SH-SY5Y (cell line): ENCODE measurements around the gene RAD51B.

Source experiments
- GATA2 ChIP-seq: IDR thresholded peaks from 2 replicates; pipeline ENCODE4 v1.6.1; 2011; ENCODE audit warnings: mild to moderate bottlenecking, low read depth, low read length
- GATA3 ChIP-seq: IDR thresholded peaks from 2 replicates; pipeline ENCODE4 v1.6.1; 2011; ENCODE audit warnings: low read depth, mild to moderate bottlenecking, low read length, moderate library complexity

- no peak for TF ChIP-seq GATA2
- TF ChIP-seq GATA3 = no peak
These were observed 687.3 kb downstream of the RAD51B start for GRCh38 chr14:68506645-68507419.
